Fibroblast of lung (primary cell): ENCODE measurements around the gene SBF2.

Source experiments
- CTCF ChIP-seq, 2 donors: IDR thresholded peaks in 1 of 2; conservative IDR thresholded peaks in 1 of 2; 1 replicate in 1 of 2; 2 replicates in 1 of 2; pipeline ENCODE4 v1.5.1; 2011 to 2012; ENCODE audit warnings: low read length in 2 of 2, control low read depth in 1 of 2, inconsistent platforms in 1 of 2, low read depth in 1 of 2, mild to moderate bottlenecking in 1 of 2
- EZH2 ChIP-seq: IDR thresholded peaks from 2 replicates; pipeline ENCODE4 v1.5.1; 2012; ENCODE audit warnings: low read length, control low read depth, mild to moderate bottlenecking; ENCODE audit errors: missing control alignments

DNA sequence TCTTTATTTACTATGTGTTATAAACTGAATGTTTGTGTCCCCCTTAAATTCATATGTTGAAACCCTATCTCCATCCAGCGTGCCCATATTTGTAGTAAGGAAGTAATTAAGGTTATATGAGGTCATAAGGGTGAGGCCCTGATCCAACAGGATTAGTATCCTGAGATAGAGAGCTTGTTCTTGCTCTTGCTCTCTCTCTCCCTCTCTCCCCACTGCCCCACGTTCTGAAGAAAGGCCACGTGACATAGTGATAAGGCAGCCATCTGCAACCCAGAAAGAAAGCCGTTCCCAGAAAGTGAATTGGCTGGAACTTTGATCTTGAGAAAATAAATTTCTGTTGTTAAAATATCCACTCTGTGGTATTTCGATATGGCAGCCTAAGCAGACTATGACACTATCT is 417.7 kb downstream of the SBF2 start:
- TF ChIP-seq CTCF (conservative IDR thresholded peaks at IDR 0.05 in 1 of 2, IDR thresholded peaks at IDR 0.05 in 1 of 2; ENCODE audit: low read depth in 1 of 2, low read length in 2 of 2) (no peak), EZH2 (no peak)
